ENCODE results near the gene KLHL18.
"Not testable (repeated sequence)": the region's sequence is repeated elsewhere in the genome, so short reads cannot be mapped to it uniquely, and the experiment has no call there.

KLHL18 gene

DNA sequence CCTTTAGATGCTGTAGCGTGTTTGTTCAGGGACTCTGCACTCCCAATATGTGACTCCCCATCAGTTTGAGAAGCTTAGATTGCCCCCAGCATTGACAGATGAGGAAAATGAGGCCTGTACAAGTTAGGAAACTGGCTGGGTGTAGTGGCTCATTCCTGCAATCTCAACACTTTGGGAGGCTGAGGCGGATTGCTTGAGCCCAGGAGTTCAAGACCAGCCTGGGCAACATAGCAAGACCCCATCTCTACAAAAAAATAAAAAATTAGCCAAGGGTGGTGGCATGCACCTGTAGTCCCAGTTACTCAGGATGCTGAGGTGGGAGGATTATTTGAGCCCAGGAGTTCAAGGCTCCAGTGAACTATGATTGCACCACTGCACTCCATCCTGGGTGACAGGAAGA, 84.1 kb downstream of the KLHL18 start:
- no peak for DNase-seq

DNA sequence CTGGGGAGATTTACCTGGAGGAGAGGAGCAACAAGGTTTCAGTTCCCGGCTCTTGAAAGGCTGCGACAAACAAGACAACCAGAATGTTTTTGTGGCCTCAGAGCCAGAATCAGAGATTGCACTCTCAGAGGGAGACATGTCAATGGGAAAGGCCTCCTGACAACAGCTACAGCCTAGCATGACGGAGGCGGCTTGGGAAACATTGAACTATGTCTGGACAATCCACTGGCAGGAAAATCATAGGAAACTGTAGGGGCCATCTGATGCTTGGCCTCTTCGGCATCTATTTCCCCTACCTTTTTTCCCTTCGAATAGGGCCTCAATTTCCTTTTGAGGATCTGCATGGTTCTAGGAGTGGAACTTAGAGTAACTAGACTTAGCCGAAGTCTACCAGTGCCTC, 84.9 kb downstream of the KLHL18 start:
- no peak for DNase-seq

- DNase-seq, result not testable (repeated sequence)
These were observed 87.3 kb downstream of the KLHL18 start for GRCh38 chr3:47370020-47370419.

GRCh38 chr3:47370887-47371697, 88.3 kb downstream of the KLHL18 start:
- no peak for DNase-seq

- DNase-seq, result no peak
These were observed 91.8 kb downstream of the KLHL18 start for GRCh38 chr3:47374587-47374986.

DNA sequence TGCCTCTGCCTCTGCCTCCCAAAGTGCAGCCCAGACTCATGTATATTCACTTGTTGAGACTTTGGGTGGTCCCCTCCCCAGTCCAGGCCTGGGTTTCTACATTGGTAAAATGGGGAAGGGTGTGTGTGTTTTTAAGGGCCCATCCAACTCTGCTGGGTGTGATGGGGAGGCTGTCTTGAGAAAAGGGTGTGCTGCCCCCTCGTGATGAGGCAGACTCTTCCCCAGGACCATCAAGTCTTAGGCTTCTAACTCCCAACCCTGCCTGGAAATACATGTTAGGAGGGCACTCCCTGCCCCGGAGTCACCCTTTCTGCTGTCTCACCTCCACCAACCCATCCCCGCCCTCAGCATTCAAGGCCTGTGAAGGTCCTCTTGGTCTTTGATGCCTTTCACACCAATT, 93.6 kb downstream of the KLHL18 start:
- no peak for DNase-seq

DNA sequence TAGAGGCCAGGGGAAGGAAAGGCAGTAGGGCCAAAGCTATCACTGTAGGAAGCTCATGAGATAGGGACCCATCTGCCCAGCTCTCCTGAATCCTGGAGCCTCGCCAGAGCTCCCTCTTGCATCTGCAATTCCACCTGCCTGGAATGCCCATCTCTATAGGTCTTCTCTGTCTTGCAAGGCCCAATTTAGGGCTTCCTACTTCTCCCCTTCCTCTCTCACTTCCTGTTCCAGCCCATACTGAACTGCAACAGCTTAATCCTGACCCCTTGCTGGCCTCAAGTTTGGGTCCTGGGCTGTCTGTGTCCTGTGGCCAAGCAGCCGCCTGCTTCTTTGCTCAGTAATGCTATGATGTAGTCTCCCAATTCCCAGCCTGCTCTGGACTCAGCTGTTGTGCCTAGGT, 94.4 kb downstream of the KLHL18 start:
- DNase-seq, result no peak

DNA sequence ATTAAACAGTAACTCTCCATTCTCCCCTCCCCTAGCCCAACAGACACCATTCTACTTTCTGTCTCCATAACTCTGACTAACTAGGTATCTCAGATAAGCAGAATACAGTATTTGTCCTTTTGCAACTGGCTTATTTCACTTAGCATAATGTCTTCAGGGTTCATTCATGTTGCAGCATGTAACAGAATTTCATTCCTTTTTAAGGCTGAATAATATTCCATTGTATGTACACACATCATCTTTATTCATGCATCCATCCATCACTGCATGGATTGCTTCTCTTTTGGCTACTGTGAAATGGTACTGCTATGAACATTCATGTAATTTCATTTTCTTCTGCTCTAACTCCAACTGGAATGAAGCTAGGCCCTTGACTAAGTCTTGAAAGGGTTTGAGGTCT, 96.1 kb downstream of the KLHL18 start:
- DNase-seq, result no peak

DNA sequence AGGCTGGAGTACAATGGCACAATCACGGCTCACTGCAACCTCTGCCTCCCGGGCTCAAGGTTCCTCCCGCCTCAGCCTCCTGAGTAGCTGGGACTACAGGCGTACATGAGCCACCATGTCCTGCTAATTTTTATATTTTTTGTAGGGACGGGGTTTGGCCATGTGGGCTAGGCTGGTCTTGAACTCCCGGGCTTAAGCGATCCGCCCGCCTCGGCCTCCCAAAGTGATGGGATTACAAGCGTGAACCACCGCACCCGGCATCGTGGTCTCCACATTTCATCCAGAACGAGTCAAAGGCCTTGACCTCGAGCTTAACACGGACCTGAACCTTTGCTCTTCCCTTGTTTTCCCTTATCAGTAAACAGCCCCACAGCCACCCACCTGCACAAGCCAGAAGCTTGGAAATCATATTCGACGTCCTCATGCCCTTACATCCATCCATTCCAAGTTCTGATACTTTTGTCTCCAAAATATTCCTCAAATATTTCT, 96.7 kb downstream of the KLHL18 start:
- no peak for DNase-seq

GRCh38 chr3:47380026-47380600, 97.4 kb downstream of the KLHL18 start:
- no peak for DNase-seq

GRCh38 chr3:47380601-47381316, 98.0 kb downstream of the KLHL18 start, which contains the start of gene PTPN23:
Gene PTPN23 (plus strand): TSS chr3:47381021. CDS start chr3:47381097, 76 bp downstream.
- DNase-seq, result peak; percentile 80

DNA sequence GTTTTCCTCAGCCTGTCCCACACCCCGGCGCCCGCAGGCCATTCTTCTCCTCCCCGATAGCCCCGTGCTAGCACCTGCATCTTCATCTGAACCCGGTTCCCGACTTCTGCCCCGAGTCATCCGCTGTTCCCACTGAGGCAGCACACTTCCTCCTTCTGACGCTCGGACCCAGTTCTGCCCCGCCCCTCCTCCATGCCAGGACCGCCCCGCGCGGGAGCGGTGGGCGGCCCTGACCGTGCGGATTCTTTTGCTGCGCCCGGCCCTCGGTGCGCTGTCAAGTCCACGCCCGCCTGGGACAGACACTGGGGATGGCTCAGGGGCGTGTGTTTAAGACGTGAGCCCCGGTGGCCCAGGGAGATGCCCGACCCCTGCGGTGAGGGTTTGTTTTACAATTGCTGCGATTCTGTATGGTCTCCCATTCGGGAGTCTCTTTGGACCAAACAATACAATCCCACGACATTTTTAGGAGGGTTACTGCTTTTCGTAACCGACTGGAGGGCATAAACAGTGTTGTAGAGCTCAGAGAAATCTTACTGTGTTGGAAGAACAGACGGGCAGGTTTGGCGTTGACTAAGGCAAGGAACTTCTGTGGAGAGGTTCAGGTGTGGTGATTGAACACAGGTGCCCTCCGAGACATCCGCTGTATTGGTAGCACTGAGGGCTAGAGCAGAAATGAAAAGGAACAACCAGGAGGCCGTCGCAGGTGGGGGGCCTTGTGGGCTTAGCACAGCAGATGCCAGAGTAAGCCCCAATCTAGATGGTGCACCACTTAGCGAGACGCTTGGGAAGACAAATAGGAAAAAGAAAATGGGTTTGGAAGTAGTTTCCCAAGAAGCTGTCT, 98.8 kb downstream of the KLHL18 start:
- DNase-seq, result peak; percentile 59

DNA sequence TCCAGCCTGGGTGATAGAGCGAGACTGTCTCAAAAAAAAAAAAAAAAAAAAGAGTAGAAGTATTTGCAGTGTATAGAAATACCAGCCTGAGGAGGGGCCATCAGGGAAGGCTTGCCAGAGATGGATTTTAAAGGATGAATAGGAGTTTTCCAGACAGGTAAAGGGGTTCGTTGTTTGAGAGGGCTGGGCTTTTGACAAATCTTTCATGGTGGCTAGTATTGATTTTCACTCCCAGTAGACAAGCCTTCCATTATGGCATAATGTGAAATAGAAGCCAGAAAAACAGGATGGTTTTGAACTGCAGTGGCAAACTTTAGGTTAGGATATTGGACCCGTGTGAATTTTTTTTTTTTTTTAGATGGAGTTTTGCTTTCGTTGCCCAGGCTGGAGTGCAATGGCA, 101.7 kb downstream of the KLHL18 start:
- no peak for DNase-seq

DNA sequence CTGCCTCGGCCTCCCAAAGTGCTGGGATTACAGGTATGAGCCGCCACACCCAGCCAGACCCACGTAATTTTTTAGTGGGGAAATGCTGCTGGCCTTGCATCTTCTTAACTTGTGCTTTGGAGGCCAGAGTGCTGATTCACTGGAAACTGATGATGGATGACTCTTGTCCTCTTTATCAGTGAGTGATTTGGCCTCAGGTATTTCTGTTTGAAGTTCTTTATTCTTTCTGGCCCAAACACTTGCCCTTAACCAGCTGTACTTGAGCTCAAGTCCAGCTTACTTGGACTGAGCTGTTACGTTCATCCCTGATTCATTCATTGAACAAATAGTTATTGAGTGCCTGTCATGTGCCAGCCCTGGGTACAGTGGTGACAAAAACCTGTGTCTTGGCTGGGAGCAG, 102.3 kb downstream of the KLHL18 start:
- DNase-seq, result no peak

DNA sequence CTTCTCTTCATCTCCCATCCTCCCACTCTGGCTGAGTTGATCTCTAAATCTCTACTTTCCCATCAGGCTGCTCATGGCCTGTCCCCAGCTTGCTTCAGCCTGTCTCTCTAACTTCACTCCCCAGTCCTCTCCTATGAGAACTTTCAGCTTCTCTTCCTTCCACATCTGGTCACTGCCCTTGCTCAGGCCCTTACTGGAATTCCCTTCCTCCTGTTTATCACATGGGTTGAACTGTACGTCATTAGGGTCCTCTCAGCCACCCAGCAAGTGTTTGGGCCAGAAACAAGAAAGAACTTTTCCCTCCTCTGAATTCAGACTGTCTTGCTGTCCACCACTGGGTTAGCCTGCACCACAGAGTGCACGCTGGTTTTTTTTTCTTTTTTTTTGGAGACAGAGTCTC, 103.1 kb downstream of the KLHL18 start:
- no peak for DNase-seq

DNA sequence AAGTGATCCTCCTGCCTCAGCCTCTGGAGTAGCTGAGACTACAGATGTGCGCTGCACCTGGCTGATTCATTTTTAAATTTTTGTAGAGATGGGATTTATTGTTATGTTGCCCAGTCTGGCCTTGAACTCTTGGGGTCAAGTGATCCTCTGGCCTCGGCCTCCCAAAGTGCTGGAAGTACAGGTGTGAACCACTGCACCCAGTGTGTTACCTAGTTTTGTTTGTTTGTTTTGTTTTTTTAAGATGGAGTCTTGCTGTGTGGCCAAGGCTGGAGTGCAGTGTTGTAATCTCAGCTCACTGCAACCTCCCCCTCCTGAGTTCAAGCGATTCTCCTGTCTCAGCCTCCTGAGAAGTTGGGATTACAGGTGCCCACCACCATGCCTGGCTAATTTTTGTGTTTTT, 110.2 kb downstream of the KLHL18 start:
- no peak for DNase-seq

DNA sequence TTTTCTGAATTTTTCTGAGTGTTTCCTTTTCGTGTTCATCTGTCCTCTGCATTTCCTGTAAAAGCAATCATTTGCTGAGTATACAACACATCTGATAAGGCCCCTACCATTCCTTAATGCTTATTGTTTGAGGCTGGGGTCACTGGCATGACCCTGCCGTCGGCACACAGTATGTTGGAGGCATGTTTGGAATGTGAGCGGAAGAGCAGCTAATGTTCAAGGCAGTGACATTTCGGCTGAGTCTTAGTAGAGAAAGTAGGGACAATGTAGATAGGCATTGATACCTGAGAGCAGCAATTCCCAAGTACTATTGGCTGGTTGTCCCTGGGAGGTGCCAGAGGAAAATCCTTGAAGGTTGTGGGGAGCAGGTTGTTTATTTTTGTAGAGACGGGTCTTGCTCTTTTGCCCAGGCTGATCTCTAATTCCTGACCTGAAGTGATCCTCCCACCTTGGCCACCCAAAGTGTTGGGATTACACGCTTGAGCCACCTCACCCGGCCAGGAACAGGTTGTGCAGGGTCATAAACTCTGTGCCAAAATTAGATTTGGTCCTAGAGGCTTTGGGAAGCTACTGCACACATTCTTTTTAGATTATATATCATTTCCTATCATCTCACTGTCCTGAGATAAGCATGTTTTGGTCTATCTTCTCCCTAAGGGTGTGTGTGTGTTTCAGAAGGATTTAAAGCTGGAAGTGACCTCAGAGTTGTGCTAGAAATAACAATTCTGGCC, 111.6 kb downstream of the KLHL18 start:
- no peak for DNase-seq

- no peak for DNase-seq
These were observed 112.1 kb downstream of the KLHL18 start for GRCh38 chr3:47394881-47395280.

Measured in SIG-M5 (cell line).